ENCODE results near the gene SP100. TPM values are rescaled to one million over a fixed set of nuclear protein-coding genes. Genes with fewer than 3 reads are reported as not detected.

SP100 gene
- total RNA-seq, 2 experiments from 2014 or later: 152 to 157 TPM

DNA sequence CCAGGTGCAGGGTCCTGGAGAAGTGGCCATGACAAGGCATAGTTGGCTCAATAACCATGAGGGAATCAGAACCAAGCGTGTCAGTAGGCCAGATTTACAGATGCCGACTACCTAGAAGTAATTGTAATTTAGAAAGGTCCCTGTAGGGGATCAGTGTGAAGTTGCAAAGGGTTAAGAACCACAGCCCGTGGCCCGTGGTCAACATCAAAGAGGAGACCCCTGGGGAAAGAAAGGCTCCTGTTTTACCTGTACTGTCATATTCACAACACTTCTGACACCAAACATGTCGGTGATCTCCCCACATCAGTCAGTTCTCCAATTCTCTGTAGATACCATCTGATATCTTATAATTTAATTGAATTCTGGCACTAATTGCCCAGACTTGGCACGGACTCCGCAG, 31.0 kb downstream of the SP100 start:
- Mint-ChIP-seq H3K4me1 (ENCODE audit: low read depth) (peaks cover 58% of the 10 kb centered on the region), H3K4me3 (no peak overlapping the region), H3K27ac (peak overlapping the region; percentile 80), H3K9me3 (no peaks in the 10 kb centered on the region), H3K36me3 (peaks cover 74% of the 10 kb centered on the region), H3K27me3 (no peaks in the 10 kb centered on the region)
- peak; percentile 35 for DNase-seq
- intact Hi-C loops (cut with micrococcal nuclease): loop anchor here (5.0 to 10.0 kb wide), 4 partner anchors 135 to 348 kb away; partner anchors contain the start of gene SP140
- POLR2A ChIA-PET: interaction anchor here (1.0 kb wide), 1 partner anchor 215 kb away, joined by 3 read pairs; no protein-coding TSS in a partner anchor
- CTCF ChIA-PET: no interaction called here

DNA sequence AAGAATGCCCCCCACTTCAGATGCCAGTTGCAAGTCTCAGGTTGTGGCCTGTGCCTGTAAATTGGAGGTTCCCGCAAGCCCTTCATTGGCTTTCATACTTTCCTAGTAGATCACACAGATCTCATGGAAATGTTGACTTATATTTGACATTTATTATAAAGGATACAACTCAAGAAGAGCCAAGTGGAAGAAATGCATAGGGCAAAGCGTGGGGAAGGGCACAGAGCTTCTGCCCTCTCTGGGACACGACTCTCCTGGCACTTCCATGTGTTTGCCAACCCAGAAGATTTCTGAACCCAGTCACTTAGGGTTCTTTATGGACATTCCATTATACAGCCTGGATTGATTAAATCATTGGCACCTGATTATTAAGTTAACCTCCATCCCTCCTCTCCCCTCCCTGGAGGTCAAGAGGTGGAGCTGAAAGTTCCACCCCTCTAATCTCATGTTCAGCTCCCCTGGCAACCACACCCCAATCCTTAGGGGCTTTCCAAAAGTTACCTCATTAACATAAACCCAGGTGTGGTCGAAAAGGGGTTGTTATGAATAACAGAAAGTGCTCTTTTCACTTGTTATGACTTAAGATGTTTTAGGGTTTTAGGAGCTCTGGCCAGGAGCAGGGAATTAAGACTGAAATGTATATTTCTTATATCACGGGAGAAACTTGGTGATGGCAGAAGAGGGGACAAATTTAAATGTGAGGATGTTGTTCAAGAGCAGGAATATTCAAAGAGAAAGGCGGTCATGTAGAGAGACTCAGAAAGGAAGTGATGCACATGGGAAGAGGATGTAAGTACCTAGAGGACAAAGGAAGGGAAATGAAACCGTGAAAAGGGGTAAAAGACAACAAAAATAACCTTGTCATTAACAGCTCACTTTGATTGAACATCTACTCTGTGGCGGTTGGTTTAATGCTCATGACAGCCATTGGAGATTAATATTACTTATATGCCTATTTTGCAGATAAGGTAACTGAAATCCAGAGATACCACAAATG, 31.8 kb downstream of the SP100 start:
- H3K9me3 Mint-ChIP-seq: no peaks in the 10 kb centered on the region
- intact Hi-C loops (cut with micrococcal nuclease): loop anchor here (2.0 to 10.0 kb wide), 5 partner anchors 25 to 347 kb away; partner anchors contain the start of gene SP140
- H3K27me3 Mint-ChIP-seq: no peaks in the 10 kb centered on the region
- peaks cover 59% of the 10 kb centered on the region for H3K4me1 Mint-ChIP-seq (ENCODE audit: low read depth)
- H3K27ac Mint-ChIP-seq: peak overlapping the region; percentile 80
- ChIA-PET POLR2A (interaction anchor here (0.7 to 1.3 kb wide), 6 partner anchors 12 to 245 kb away, joined by 3 to 4 read pairs (median 4); partner anchors contain the start of gene SP140), CTCF (interaction anchor here (1.0 kb wide), 2 partner anchors 12 to 48 kb away, joined by 3 read pairs; no protein-coding TSS in a partner anchor)
- H3K36me3 Mint-ChIP-seq: peaks cover 76% of the 10 kb centered on the region
- peak overlapping the region; percentile 40 for H3K4me3 Mint-ChIP-seq
- DNase-seq: peak; percentile 53

DNA sequence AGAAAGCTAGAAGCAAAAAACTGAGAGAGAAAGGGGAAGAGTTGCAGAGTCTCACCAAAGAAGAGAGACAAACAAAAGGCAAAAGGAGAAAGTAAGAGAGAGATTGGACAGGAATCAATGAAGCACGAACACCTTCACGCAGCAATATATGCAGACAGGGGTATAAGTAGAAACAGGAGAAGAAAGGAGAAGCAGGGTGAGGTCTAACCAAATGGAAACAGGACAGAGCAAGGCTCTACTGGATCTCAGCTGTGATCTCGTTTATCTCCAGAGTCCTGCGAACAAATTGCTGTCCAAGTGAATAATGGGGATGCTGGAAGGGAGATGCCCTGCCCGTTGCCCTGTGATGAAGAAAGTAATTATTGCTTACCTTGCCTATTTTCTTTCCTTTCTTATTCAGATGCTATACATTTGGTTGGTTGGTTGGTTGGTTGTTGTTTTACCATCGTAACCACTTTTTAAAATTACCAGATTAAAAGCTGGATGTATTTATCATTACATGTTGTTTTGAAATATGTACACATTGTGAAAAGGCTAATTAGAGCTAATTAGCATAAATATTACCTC, 34.0 kb downstream of the SP100 start:
- Mint-ChIP-seq H3K36me3 (peaks cover 82% of the 10 kb centered on the region), H3K27ac (no peak overlapping the region), H3K4me3 (no peak overlapping the region), H3K9me3 (no peaks in the 10 kb centered on the region), H3K4me1 (ENCODE audit: low read depth) (peaks cover 66% of the 10 kb centered on the region), H3K27me3 (no peaks in the 10 kb centered on the region)
- CTCF ChIA-PET: no interaction called here
- POLR2A ChIA-PET: no interaction called here
- no peak for DNase-seq
- intact Hi-C loops (cut with micrococcal nuclease): loop anchor here (2.0 to 10.0 kb wide), 5 partner anchors 23 to 345 kb away; partner anchors contain the start of gene SP140

DNA sequence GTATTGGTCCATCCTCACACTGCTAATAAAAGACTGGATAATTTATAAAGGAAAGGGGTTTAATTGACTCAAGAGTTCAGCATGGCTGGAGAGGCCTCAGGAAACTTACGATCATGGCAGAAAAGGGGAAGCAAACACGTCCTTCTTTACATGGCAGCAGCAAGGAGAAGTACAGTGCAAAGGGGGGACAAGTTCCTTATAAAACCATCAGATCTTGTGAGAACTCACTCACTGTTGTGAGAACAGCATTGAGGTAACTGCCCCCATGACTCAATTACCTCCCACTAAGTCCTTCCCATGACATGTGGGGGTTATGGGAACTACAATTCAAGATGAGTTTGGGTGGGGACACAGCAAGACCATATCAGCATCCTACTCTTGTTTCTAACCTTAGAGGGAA, 37.0 kb downstream of the SP100 start:
- DNase-seq: no peak
- intact Hi-C loops (cut with micrococcal nuclease): no loop called here
- H3K36me3 Mint-ChIP-seq: peaks cover 84% of the 10 kb centered on the region
- CTCF ChIA-PET: no interaction called here
- POLR2A ChIA-PET: no interaction called here
- H3K9me3 Mint-ChIP-seq: peaks cover 10% of the 10 kb centered on the region
- H3K4me3 Mint-ChIP-seq: no peak overlapping the region
- no peak overlapping the region for H3K27ac Mint-ChIP-seq
- no peaks in the 10 kb centered on the region for H3K27me3 Mint-ChIP-seq
- H3K4me1 Mint-ChIP-seq (ENCODE audit: low read depth): peaks cover 70% of the 10 kb centered on the region

DNA sequence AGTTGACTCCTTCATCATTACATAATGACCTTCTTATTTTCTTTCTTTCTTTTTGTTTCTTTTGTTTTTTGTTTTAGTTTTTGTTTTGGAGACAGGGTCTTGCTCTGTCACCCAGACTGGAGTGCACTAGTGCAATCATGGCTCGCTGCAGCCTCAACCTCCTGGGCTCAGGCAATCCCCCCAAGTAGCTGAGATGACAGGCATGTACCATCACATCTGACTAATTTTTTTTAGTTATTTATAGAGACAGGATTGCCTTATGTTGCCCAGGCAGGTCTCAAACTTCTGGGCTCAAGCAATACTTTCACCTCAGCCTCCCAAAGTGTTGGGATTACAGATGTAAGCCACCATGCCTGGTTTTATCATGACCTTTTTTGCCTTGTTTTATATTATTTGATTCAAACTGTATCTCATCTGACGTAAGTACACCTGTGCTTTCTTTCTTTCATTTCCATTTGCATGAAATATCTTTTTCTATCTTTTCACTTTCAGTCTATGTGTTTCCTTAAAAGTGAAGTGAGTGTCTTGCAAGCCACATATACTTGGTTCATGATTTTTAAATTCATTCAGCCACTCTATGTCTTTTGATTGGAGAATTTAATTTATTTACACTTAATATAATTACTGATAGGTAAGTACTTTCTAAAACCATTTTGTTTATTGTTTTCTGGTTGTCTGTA, 39.1 kb downstream of the SP100 start:
- peaks cover 71% of the 10 kb centered on the region for H3K4me1 Mint-ChIP-seq (ENCODE audit: low read depth)
- CTCF ChIA-PET: interaction anchor here (1.3 kb wide), 1 partner anchor 33 kb away, joined by 4 read pairs; no protein-coding TSS in a partner anchor
- DNase-seq: no peak
- intact Hi-C loops (cut with micrococcal nuclease): no loop called here
- H3K27me3 Mint-ChIP-seq: no peaks in the 10 kb centered on the region
- H3K36me3 Mint-ChIP-seq: peaks cover 87% of the 10 kb centered on the region
- H3K4me3 Mint-ChIP-seq: no peak overlapping the region
- H3K27ac Mint-ChIP-seq: no peak overlapping the region
- POLR2A ChIA-PET: no interaction called here
- H3K9me3 Mint-ChIP-seq: peaks cover 10% of the 10 kb centered on the region

DNA sequence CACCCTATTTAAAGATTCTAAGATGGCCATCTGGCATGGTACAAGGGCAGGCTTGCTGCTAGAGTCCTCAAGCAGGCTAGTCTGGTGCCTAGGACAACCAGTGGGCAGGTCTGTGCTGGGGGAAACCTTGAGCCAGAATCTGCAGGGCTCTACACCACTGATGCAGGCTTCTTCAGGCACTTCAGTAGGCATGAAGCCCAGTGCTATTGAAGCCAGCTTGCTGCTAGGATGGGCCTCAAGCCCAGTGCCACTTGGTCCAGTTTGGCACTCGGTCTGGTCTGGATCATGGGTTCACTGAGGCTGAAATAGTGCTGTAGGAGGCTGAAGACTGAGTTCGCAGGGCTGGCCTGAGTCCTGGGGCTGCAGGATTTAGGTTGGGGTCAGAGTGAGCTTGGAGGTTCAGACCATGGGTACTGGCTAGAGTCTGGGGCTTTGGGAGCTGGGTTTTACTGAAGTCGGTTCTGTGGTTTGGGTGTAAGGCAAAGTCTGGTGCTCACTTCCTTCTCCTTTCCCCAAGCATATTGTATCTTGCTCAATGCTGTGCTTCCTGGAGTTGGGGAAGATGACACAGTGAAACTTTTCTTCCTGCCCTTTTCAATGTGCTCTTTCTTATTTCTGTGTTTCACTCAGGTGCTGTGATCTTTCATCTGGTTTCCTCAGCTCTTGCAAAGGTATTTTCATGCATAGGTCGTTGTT, 41.2 kb downstream of the SP100 start:
- Mint-ChIP-seq H3K4me1 (ENCODE audit: low read depth) (peaks cover 68% of the 10 kb centered on the region), H3K9me3 (peaks cover 10% of the 10 kb centered on the region), H3K36me3 (peaks cover 84% of the 10 kb centered on the region), H3K27me3 (no peaks in the 10 kb centered on the region), H3K4me3 (no peak overlapping the region), H3K27ac (peak overlapping the region; percentile 62)
- intact Hi-C loops (cut with micrococcal nuclease): no loop called here
- no peak for DNase-seq
- POLR2A ChIA-PET: no interaction called here
- CTCF ChIA-PET: no interaction called here

DNA sequence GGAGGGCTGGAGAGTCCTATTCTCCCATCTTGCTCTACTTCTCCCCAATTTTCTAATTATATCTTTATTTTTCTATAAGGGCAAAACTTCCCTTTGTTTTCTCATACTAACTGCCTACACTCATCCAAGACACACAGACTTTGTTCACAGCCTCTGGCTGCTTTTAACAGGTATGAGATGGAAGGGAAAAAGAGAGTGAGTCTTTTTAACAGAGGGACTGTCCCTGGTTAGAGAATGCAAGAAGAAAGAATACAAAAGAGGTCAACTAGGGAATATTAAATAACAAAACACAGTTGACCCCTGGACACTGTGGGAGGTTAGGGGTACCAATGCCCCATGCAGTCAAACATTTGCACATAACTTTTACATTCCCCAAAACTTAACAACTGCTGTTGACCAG, 41.8 kb downstream of the SP100 start:
- DNase-seq: no peak
- POLR2A ChIA-PET: no interaction called here
- H3K9me3 Mint-ChIP-seq: peaks cover 10% of the 10 kb centered on the region
- CTCF ChIA-PET: no interaction called here
- peaks cover 63% of the 10 kb centered on the region for H3K4me1 Mint-ChIP-seq (ENCODE audit: low read depth)
- peak overlapping the region; percentile 62 for H3K27ac Mint-ChIP-seq
- no peaks in the 10 kb centered on the region for H3K27me3 Mint-ChIP-seq
- intact Hi-C loops (cut with micrococcal nuclease): no loop called here
- H3K36me3 Mint-ChIP-seq: peaks cover 81% of the 10 kb centered on the region
- H3K4me3 Mint-ChIP-seq: no peak overlapping the region

DNA sequence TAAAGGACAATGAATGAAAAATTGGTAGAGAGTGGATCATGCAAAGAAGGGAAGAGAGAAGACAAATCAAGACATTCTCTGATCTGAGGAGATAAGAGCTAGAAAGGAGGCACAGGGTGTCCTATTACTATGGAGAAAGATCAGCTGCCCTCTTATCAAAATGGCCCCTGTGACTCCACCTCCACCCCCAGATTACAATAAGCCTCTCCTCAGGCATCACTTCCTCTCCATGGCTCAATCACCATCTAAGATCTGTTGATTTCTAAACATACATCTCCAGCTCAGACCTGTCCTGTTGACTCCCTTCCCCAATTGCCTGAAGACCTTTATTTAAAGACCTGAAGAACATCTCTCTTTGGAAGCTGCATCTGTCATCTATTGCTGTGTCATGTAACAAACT, 43.2 kb downstream of the SP100 start:
- Mint-ChIP-seq H3K9me3 (peaks cover 10% of the 10 kb centered on the region), H3K27me3 (no peaks in the 10 kb centered on the region), H3K27ac (no peak overlapping the region), H3K4me3 (no peak overlapping the region), H3K36me3 (peaks cover 78% of the 10 kb centered on the region), H3K4me1 (ENCODE audit: low read depth) (peaks cover 49% of the 10 kb centered on the region)
- intact Hi-C loops (cut with micrococcal nuclease): no loop called here
- ChIA-PET POLR2A (interaction anchor here (1.1 kb wide), 1 partner anchor 11 kb away, joined by 3 read pairs; no protein-coding TSS in a partner anchor), CTCF (interaction anchor here (1.0 to 1.4 kb wide), 3 partner anchors 11 to 152 kb away, joined by 3 read pairs; no protein-coding TSS in a partner anchor)
- no peak for DNase-seq

DNA sequence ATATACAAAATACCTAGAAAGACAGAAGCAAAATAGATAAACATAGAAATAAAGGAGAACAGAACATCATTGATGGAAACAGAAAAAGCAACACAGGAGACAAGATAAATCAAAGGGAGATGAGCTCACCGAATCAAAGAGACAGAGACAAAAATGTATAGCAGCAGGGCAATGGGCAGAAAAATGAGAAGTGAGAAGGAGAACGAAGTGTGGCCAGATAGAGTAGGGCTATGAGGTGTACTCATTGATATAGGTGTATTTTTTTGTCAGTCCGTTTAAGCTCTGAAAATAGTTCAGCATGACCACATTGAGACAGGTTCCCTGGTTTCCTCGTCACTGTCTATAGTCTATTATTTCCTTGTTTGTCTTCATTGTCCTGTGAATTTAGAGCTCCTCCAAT, 55.1 kb downstream of the SP100 start:
- intact Hi-C loops (cut with micrococcal nuclease): loop anchor here (5.0 to 10.0 kb wide), 3 partner anchors 116 to 324 kb away; no protein-coding TSS in a partner anchor
- H3K4me3 Mint-ChIP-seq: no peak overlapping the region
- POLR2A ChIA-PET: no interaction called here
- no peak for DNase-seq
- H3K27ac Mint-ChIP-seq: no peak overlapping the region
- CTCF ChIA-PET: interaction anchor here (0.7 to 1.1 kb wide), 2 partner anchors 240 to 462 kb away, joined by 3 read pairs; no protein-coding TSS in a partner anchor
- H3K36me3 Mint-ChIP-seq: peaks cover 66% of the 10 kb centered on the region
- peaks cover 32% of the 10 kb centered on the region for H3K4me1 Mint-ChIP-seq (ENCODE audit: low read depth)
- H3K9me3 Mint-ChIP-seq: peaks cover 11% of the 10 kb centered on the region
- no peaks in the 10 kb centered on the region for H3K27me3 Mint-ChIP-seq

DNA sequence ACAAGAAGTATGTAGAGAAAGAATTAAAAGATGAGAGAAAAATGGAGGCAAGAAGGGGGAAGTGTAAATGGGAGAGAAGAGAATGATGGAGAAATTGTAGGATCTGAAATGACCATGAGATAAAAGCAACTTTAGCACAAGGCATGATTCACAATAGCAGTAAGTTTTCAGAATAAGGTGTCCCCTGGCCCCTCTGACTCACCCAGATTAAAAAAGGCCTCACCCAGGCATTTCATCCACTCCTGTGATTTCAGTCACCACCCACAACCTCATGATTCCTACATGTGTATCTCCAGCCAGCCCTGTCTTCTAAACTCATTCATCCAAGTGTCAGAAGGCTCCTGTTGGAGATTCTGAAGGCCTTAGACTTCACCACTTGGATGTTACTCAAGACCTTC, 56.6 kb downstream of the SP100 start:
- Mint-ChIP-seq H3K4me3 (no peak overlapping the region), H3K36me3 (peaks cover 57% of the 10 kb centered on the region), H3K27ac (peak overlapping the region; percentile 73), H3K27me3 (no peaks in the 10 kb centered on the region), H3K4me1 (ENCODE audit: low read depth) (peaks cover 32% of the 10 kb centered on the region), H3K9me3 (peaks cover 11% of the 10 kb centered on the region)
- DNase-seq: peak; percentile 76
- intact Hi-C loops (cut with micrococcal nuclease): loop anchor here (1.0 to 10.0 kb wide), 7 partner anchors 24 to 322 kb away; partner anchors contain the start of gene SP100
- CTCF ChIA-PET: no interaction called here
- POLR2A ChIA-PET: no interaction called here

DNA sequence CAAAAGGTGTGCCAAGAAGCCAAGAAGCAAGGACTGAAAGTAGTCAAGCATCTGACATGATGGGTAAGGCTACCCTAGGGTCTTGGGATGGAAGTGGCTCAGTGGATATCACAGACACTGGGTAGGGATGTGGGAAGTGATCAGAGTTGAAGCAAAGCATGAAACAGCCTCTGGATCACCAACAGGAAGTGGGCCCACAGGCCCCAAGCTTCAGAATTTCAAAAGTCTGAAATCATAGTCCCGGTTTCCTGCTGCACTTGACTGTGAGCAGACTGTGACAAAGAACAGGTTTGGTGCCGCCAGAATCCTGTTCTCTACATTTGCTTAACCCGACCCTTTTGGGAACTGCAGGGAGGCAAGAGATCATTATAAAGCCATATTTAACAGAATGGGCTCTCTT, 57.4 kb downstream of the SP100 start:
- H3K4me3 Mint-ChIP-seq: no peak overlapping the region
- no peaks in the 10 kb centered on the region for H3K27me3 Mint-ChIP-seq
- peaks cover 55% of the 10 kb centered on the region for H3K36me3 Mint-ChIP-seq
- peak; percentile 58 for DNase-seq
- CTCF ChIA-PET: no interaction called here
- peaks cover 11% of the 10 kb centered on the region for H3K9me3 Mint-ChIP-seq
- peaks cover 32% of the 10 kb centered on the region for H3K4me1 Mint-ChIP-seq (ENCODE audit: low read depth)
- peak overlapping the region; percentile 73 for H3K27ac Mint-ChIP-seq
- intact Hi-C loops (cut with micrococcal nuclease): loop anchor here (2.0 to 10.0 kb wide), 6 partner anchors 25 to 321 kb away; partner anchors contain the start of gene SP100
- POLR2A ChIA-PET: no interaction called here

Measured in activated CD4-positive, alpha-beta memory T cell treated with anti-CD3 and anti-CD28 coated beads for 36 hours (primary cell).